Loucy (cell line): ENCODE data around the gene TSHR.

Experiments
- H2AFZ ChIP-seq: fragments of 200-600 bp; sonication (generic); 2 replicates; pipeline ENCODE4 v1.6.0; 2016; ENCODE audit warnings: antibody characterized with exemption, mild to moderate bottlenecking, low read length, moderate library complexity
- H3F3A ChIP-seq: fragments of 200-600 bp; 2 replicates; pipeline ENCODE4 v1.6.0; 2016; ENCODE audit warnings: antibody characterized with exemption, low read depth, mild to moderate bottlenecking
- H3K27me3 ChIP-seq: fragments of 200-600 bp; sonication (generic); 2 replicates; pipeline ENCODE4 v1.6.1; 2014; ENCODE audit warnings: low read length, mild to moderate bottlenecking; ENCODE audit not compliant: insufficient read depth, poor library complexity, severe bottlenecking
- H3K36me3 ChIP-seq: fragments of 200-600 bp; sonication (generic); 2 replicates; pipeline ENCODE4 v1.6.1; 2016; ENCODE audit warnings: low read length; ENCODE audit not compliant: insufficient read depth
- H3K4me1 ChIP-seq: fragments of 200-600 bp; sonication (generic); 2 replicates; pipeline ENCODE4 v1.5.1; 2014; ENCODE audit warnings: low read length, mild to moderate bottlenecking; ENCODE audit not compliant: insufficient read depth, poor library complexity, severe bottlenecking
- H3K4me2 ChIP-seq: fragments of 200-600 bp; sonication (generic); 2 replicates; pipeline ENCODE4 v1.6.0; 2014; ENCODE audit warnings: antibody characterized with exemption, low read length, low read depth, mild to moderate bottlenecking; ENCODE audit not compliant: poor library complexity, severe bottlenecking
- H3K4me3 ChIP-seq: fragments of 200-600 bp; sonication (generic); 2 replicates; pipeline ENCODE4 v1.5.1; 2014; ENCODE audit warnings: low read length, mild to moderate bottlenecking, mixed read lengths; ENCODE audit not compliant: poor library complexity, severe bottlenecking
- H3K79me2 ChIP-seq: fragments of 200-600 bp; sonication (generic); 2 replicates; pipeline ENCODE4 v1.6.1; 2014; ENCODE audit warnings: low read length; ENCODE audit not compliant: insufficient read depth
- H3K9ac ChIP-seq: fragments of 200-600 bp; sonication (generic); 2 replicates; pipeline ENCODE4 v1.6.0; 2014; ENCODE audit warnings: mild to moderate bottlenecking, low read depth, low read length, moderate library complexity; ENCODE audit not compliant: poor library complexity, severe bottlenecking
- H3K9me2 ChIP-seq: fragments of 200-600 bp; sonication (generic); replicated peaks from 2 replicates; pipeline ENCODE4 v1.6.1; 2016; ENCODE audit warnings: low read depth, low read length, mixed read lengths
- H3K9me3 ChIP-seq: fragments of 200-600 bp; sonication (generic); 2 replicates; pipeline ENCODE4 v1.6.1; 2014; ENCODE audit warnings: mild to moderate bottlenecking, antibody characterized with exemption, low read length, low read depth; ENCODE audit not compliant: insufficient read depth
- H4K20me1 ChIP-seq: fragments of 200-600 bp; sonication (generic); 2 replicates; pipeline ENCODE4 v1.6.0; 2014; ENCODE audit warnings: antibody characterized with exemption, low read length, mild to moderate bottlenecking; ENCODE audit not compliant: insufficient read depth, poor library complexity, severe bottlenecking
- CTCF ChIP-seq: fragments of 200-600 bp; sonication (generic); conservative IDR thresholded peaks from 2 replicates; pipeline ENCODE4 v1.5.1; 2014; ENCODE audit warnings: mild to moderate bottlenecking, antibody characterized with exemption, low read length
- EZH2phosphoT487 ChIP-seq: fragments of 200-600 bp; IDR thresholded peaks from 2 replicates; pipeline ENCODE4 v1.6.1; 2018; ENCODE audit warnings: antibody characterized with exemption, mild to moderate bottlenecking, moderate library complexity, borderline replicate concordance

Gene TSHR

DNA sequence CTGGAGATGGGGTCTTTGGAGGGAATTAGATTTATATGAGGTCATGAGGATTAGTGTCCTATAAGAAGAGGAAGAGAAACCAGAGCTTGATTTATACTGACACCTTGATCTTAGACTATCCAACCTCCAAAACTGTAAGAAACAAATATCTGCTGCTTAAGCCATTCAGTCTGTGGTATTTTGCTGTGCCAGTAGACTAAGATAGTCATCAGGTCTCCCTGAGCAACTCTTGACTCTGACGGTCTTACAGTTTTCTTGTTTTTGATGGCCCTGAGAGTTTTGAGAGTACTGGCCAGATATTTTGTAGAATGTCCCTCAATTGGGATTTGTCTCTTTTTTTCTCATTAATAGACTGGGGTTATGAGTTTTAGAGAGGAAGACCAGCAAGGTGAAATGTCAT lies 51.7 kb downstream of the TSHR start:
- Histone ChIP-seq H3K9ac (no peak overlapping the region), H3K4me1 (no peaks in the 10 kb centered on the region), H3F3A (no peaks in the 10 kb centered on the region), H3K4me3 (no peak overlapping the region), H3K9me2 (no peaks in the 10 kb centered on the region), H4K20me1 (no peaks in the 10 kb centered on the region), H3K4me2 (no peak overlapping the region), H3K79me2 (no peaks in the 10 kb centered on the region), H3K36me3 (no peaks in the 10 kb centered on the region), H3K27me3 (no peaks in the 10 kb centered on the region), H3K9me3 (no peaks in the 10 kb centered on the region), H2AFZ (no peak overlapping the region)
- TF ChIP-seq CTCF (no peak), EZH2phosphoT487 (no peak)

DNA sequence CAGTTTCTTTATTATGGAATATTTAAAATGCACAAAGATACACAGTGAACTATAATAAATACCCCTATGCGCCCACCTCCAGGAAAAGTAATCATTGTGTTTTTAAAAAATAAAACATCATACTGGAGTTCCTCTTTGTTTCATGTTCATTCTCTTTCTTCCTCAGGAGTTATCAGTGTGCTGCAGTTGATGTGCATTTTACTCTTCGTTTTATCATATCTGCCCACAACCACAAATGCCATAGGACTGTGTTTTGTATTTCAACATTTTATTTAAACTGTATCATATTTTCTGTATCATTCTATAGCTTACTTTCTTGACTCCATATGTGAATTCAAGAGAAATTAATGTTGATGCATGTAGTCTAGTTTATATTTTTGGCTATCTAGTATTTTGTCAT lies 53.9 kb downstream of the TSHR start:
- Histone ChIP-seq H3K4me1 (no peaks in the 10 kb centered on the region), H3K9me3 (no peaks in the 10 kb centered on the region), H2AFZ (no peak overlapping the region), H4K20me1 (no peaks in the 10 kb centered on the region), H3K27me3 (no peaks in the 10 kb centered on the region), H3K4me3 (no peak overlapping the region), H3K36me3 (no peaks in the 10 kb centered on the region), H3F3A (no peaks in the 10 kb centered on the region), H3K9me2 (no peaks in the 10 kb centered on the region), H3K9ac (no peak overlapping the region), H3K4me2 (no peak overlapping the region), H3K79me2 (no peaks in the 10 kb centered on the region)
- TF ChIP-seq CTCF (no peak), EZH2phosphoT487 (no peak)

DNA sequence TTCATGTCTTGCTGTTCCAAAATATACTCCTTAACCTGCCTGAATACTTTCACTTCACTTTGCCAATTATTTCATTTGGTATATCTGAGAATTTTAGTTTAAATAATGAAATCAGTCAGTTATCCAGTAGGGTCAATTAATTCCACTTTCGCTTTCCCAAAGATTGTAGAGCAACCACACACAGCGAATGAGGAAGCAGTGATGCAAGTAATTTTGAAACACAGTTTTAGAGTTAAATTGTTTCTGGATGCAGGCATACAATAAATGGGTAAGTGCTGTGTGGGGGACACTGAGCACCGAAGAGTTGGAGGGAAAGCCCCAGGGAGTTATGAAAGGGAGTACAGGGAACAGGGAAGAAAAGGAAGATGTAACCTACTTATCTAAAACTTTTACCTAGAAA lies 62.8 kb downstream of the TSHR start:
- no peaks in the 10 kb centered on the region for H3K27me3 ChIP-seq
- no peak overlapping the region for H3K4me3 ChIP-seq
- no peaks in the 10 kb centered on the region for H3K36me3 ChIP-seq
- TF ChIP-seq CTCF (no peak), EZH2phosphoT487 (no peak)
- H3K4me2 ChIP-seq = no peak overlapping the region
- H3K4me1 ChIP-seq = no peaks in the 10 kb centered on the region
- no peak overlapping the region for H3K9ac ChIP-seq
- H2AFZ ChIP-seq = peak overlapping the region; percentile 32; the same call in 1 of the 2 replicates
- no peaks in the 10 kb centered on the region for H3K79me2 ChIP-seq
- H4K20me1 ChIP-seq = no peaks in the 10 kb centered on the region
- no peaks in the 10 kb centered on the region for H3K9me2 ChIP-seq
- no peaks in the 10 kb centered on the region for H3F3A ChIP-seq
- H3K9me3 ChIP-seq = no peaks in the 10 kb centered on the region
